Ramos (cell line): ENCODE measurements around the gene MMP24.
"Not testable (repeated sequence)": the region's sequence is repeated elsewhere in the genome, so short reads cannot be mapped to it uniquely, and the experiment has no call there.

ENCODE experiments used
- in situ Hi-C: fragments of 300-500 bp; cut with MboI; formaldehyde crosslinking; loops from one replicate; pipeline ENCODE4 v1.14.3; 2022; ENCODE audit warnings: low sequenced_read_pairs; ENCODE audit not compliant: unreplicated experiment

The MMP24 gene

GRCh38 chr20:35303735-35304491, 77.4 kb downstream of the MMP24 start:
- in situ Hi-C loops = loop anchor here (5.0 kb wide), 1 partner anchor 138 kb away; no protein-coding TSS in a partner anchor

- in situ Hi-C loops = loop anchor here (5.0 kb wide), 1 partner anchor 137 kb away; no protein-coding TSS in a partner anchor
Measured at GRCh38 chr20:35304956-35305355, 78.5 kb downstream of the MMP24 start.

- in situ Hi-C loops = no loop called here
Measured at GRCh38 chr20:35305682-35306556, 79.4 kb downstream of the MMP24 start.

GRCh38 chr20:35306931-35307517, 80.5 kb downstream of the MMP24 start:
- in situ Hi-C loops = no loop called here

GRCh38 chr20:35307666-35308653, 81.5 kb downstream of the MMP24 start:
- in situ Hi-C loops = no loop called here

GRCh38 chr20:35311409-35311808, 84.9 kb downstream of the MMP24 start:
- in situ Hi-C loops = no loop called here

GRCh38 chr20:35311822-35312221, 85.3 kb downstream of the MMP24 start:
- in situ Hi-C loops = no loop called here

- in situ Hi-C loops = no loop called here
Measured at GRCh38 chr20:35312318-35312717, 85.8 kb downstream of the MMP24 start.

- in situ Hi-C loops = no loop called here
Measured at GRCh38 chr20:35314816-35315631, 88.5 kb downstream of the MMP24 start.

GRCh38 chr20:35315632-35316020, 89.1 kb downstream of the MMP24 start:
- in situ Hi-C loops = not testable (repeated sequence)

GRCh38 chr20:35316086-35316485, 89.6 kb downstream of the MMP24 start:
- in situ Hi-C loops = no loop called here

GRCh38 chr20:35317416-35318210, 91.1 kb downstream of the MMP24 start:
- in situ Hi-C loops = no loop called here

GRCh38 chr20:35318502-35319157, 92.1 kb downstream of the MMP24 start:
- in situ Hi-C loops = no loop called here

- in situ Hi-C loops = no loop called here
Measured at GRCh38 chr20:35319192-35319870, 92.8 kb downstream of the MMP24 start.

GRCh38 chr20:35319871-35320197, 93.3 kb downstream of the MMP24 start:
- in situ Hi-C loops = no loop called here

GRCh38 chr20:35320396-35321126, 94.1 kb downstream of the MMP24 start:
- in situ Hi-C loops = no loop called here

GRCh38 chr20:35325401-35325800, 98.9 kb downstream of the MMP24 start:
- in situ Hi-C loops = no loop called here
